Measurements from ENCODE around the gene TMEM95. TPM values are rescaled to one million over a fixed set of nuclear protein-coding genes. Genes with fewer than 3 reads are reported as not detected.
"Not testable (repeated sequence)": the region's sequence is repeated elsewhere in the genome, so short reads cannot be mapped to it uniquely, and the experiment has no call there.

The TMEM95 gene
- total and polyA plus RNA-seq, 2 donors (not counting 1 experiment from before 2014, with no cell fraction given) = 0.25 TPM; not detected in 1

- Mint-ChIP-seq H3K4me3 (no peak overlapping the region), H3K27ac (no peak overlapping the region), H3K4me1 (no peaks in the 10 kb centered on the region), H3K9me3 (ENCODE audit: insufficient read depth) (no peaks in the 10 kb centered on the region), H3K27me3 (peaks cover 3% of the 10 kb centered on the region)
- Histone ChIP-seq H2AFZ (ENCODE audit: insufficient read depth, low read depth, low read length, poor library complexity, severe bottlenecking) (no peak overlapping the region), H3K27me3 (replicated peaks in 1 of 4; ENCODE audit: control extremely low read depth in 1 of 4, control insufficient read depth in 3 of 4, insufficient read depth in 4 of 4, low read length in 3 of 4) (peaks cover 0 to 6% (median 1%) of the 10 kb centered on the region in 4 experiments), H3K4me3 (ENCODE audit: control extremely low read depth in 1 of 5, extremely low read depth in 1 of 5, insufficient read depth in 1 of 5, low read depth in 2 of 5, low read length in 4 of 5) (no peak overlapping the region), H3K9me3 (ENCODE audit: control extremely low read depth in 1 of 3, control insufficient read depth in 2 of 3, insufficient read depth in 1 of 3, low read length in 2 of 3) (no peaks in the 10 kb centered on the region), H3K79me2 (ENCODE audit: control insufficient read depth, insufficient read depth, low read length) (no peaks in the 10 kb centered on the region), H3K4me1 (ENCODE audit: control insufficient read depth in 2 of 2, insufficient read depth in 2 of 2, low read length in 2 of 2) (no peaks in the 10 kb centered on the region), H3K4me2 (replicated peaks; ENCODE audit: low read depth, low read length, poor library complexity, severe bottlenecking) (no peak overlapping the region), H3K9ac (ENCODE audit: low read length) (no peak overlapping the region), H4K20me1 (ENCODE audit: control insufficient read depth, insufficient read depth, low read length, poor library complexity, severe bottlenecking) (no peaks in the 10 kb centered on the region), H3K27ac (ENCODE audit: low read length in 2 of 2) (no peak overlapping the region), H3K36me3 (replicated peaks in 1 of 2; ENCODE audit: control extremely low read depth in 1 of 2, control insufficient read depth in 1 of 2, extremely low read depth in 1 of 2, insufficient read depth in 2 of 2, low read length in 1 of 2) (no peaks in the 10 kb centered on the region)
- ChIA-PET POLR2A (no interaction called here), CTCF (interaction anchor here (0.8 to 1.5 kb wide), 2 partner anchors 41 to 338 kb away, joined by 3 to 4 read pairs; partner anchors contain the start of gene TMEM256)
- intact Hi-C loops (cut with micrococcal nuclease) = no loop called here
- no peak for DNase-seq
- no peak for ATAC-seq (ENCODE audit: low read depth)
- WGBS (ENCODE audit: insufficient coverage) = 95% methylated on average over 6 of the region's 6 CpGs
- TF ChIP-seq EZH2 (IDR thresholded peaks at IDR 0.05; ENCODE audit: borderline replicate concordance, insufficient read depth, low read depth, low read length, poor library complexity, severe bottlenecking) = no peak
- TF ChIP-seq CTCF (IDR thresholded peaks at IDR 0.05) = no peak
Observed at GRCh38 chr17:7363311-7363710, 8.4 kb downstream of the TMEM95 start.

DNA sequence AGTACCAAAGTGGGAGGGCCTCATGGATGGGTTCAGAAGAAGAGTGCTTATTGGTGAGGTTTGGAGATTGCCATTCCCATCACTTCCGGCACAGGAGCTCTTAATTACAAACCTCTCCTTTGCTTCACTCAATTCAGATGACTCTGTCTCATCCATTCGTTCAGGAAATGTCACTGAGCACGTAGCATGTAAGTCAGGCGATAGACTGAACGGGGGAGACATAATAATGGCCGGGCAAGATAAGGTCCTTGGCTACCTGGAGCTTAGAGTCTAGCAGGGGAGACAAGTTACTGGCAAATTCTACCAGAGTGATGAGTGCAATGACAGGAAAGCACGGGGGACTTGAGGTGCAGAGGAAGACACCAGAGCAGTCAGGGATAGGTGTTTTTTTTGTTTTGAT lies 11.0 kb downstream of the TMEM95 start:
- H3K79me2 ChIP-seq (ENCODE audit: control insufficient read depth, insufficient read depth, low read length); H3K9ac ChIP-seq (ENCODE audit: low read length); H3K4me1 Mint-ChIP-seq; H2AFZ ChIP-seq (ENCODE audit: insufficient read depth, low read depth, low read length, poor library complexity, severe bottlenecking); POLR2A ChIA-PET; H3K4me3 ChIP-seq (ENCODE audit: control extremely low read depth in 1 of 5, extremely low read depth in 1 of 5, insufficient read depth in 1 of 5, low read depth in 2 of 5, low read length in 4 of 5); H3K27me3 ChIP-seq (replicated peaks in 1 of 4; ENCODE audit: control extremely low read depth in 1 of 4, control insufficient read depth in 3 of 4, insufficient read depth in 4 of 4, low read length in 3 of 4); H3K27me3 Mint-ChIP-seq; H3K4me3 Mint-ChIP-seq; H3K9me3 ChIP-seq (ENCODE audit: control extremely low read depth in 1 of 3, control insufficient read depth in 2 of 3, insufficient read depth in 1 of 3, low read length in 2 of 3); H3K4me1 ChIP-seq (ENCODE audit: control insufficient read depth in 2 of 2, insufficient read depth in 2 of 2, low read length in 2 of 2); intact Hi-C loops (cut with micrococcal nuclease); H3K27ac Mint-ChIP-seq; H4K20me1 ChIP-seq (ENCODE audit: control insufficient read depth, insufficient read depth, low read length, poor library complexity, severe bottlenecking); H3K36me3 ChIP-seq (replicated peaks in 1 of 2; ENCODE audit: control extremely low read depth in 1 of 2, control insufficient read depth in 1 of 2, extremely low read depth in 1 of 2, insufficient read depth in 2 of 2, low read length in 1 of 2); DNase-seq; H3K9me3 Mint-ChIP-seq (ENCODE audit: insufficient read depth); CTCF ChIA-PET; H3K27ac ChIP-seq (ENCODE audit: low read length in 2 of 2); ATAC-seq (ENCODE audit: low read depth); H3K4me2 ChIP-seq (replicated peaks; ENCODE audit: low read depth, low read length, poor library complexity, severe bottlenecking): not testable (repeated sequence)
- WGBS (ENCODE audit: insufficient coverage) = no CpG with 5 or more reads among the region's 7 CpGs

Data from B cell (primary cell).